ENCODE data around the gene RASA3. TPM values are rescaled to one million over a fixed set of nuclear protein-coding genes. Genes with fewer than 3 reads are reported as not detected.

RASA3 gene
- total and polyA plus RNA-seq, 2 of the 8 experiments (the other 6 are each of a cell fraction or from before 2014, with no cell fraction given) = 7.5 to 21.9 TPM

- Histone ChIP-seq H3K79me2 (ENCODE audit: control insufficient read depth in 1 of 2, insufficient read depth in 2 of 2, low read length in 2 of 2) (no peaks in the 10 kb centered on the region), H2AFZ (ENCODE audit: low read length) (no peak overlapping the region), H3K4ac (replicated peaks; ENCODE audit: insufficient read length, low read depth, low read length) (no peak overlapping the region), H3K18ac (ENCODE audit: extremely low read depth, low read length) (no peak overlapping the region), H4K91ac (replicated peaks; ENCODE audit: insufficient read length, low read length) (no peak overlapping the region), H3K4me3 (ENCODE audit: extremely low read depth in 1 of 4, insufficient read depth in 2 of 4, low read depth in 3 of 4, low read length in 4 of 4) (no peak overlapping the region), H3K4me1 (replicated peaks in 1 of 4; ENCODE audit: control insufficient read depth in 3 of 4, insufficient read depth in 4 of 4, low read length in 3 of 4) (peaks cover 0 to 3% (median 1%) of the 10 kb centered on the region in 4 experiments; a peak in 2 of 7 replicates), H3K23me2 (ENCODE audit: low read depth, low read length) (peaks cover 9% of the 10 kb centered on the region), H4K20me1 (replicated peaks in 1 of 2; ENCODE audit: control insufficient read depth in 1 of 2, insufficient read depth in 2 of 2, low read length in 2 of 2) (peaks cover 0 to 10% of the 10 kb centered on the region in 2 experiments), H4K5ac (ENCODE audit: insufficient read length, low read depth, low read length) (no peak overlapping the region), H2BK20ac (ENCODE audit: low read length) (no peak overlapping the region), H3K56ac (replicated peaks; ENCODE audit: insufficient read length, low read depth, low read length) (no peak overlapping the region), H2AK5ac (ENCODE audit: low read depth, low read length) (peak overlapping the region; percentile 7; the same call in 1 of the 2 replicates), H3K23ac (ENCODE audit: insufficient read length) (no peak overlapping the region), H2BK15ac (ENCODE audit: low read length) (no peak overlapping the region), H2BK120ac (replicated peaks; ENCODE audit: low read depth, low read length) (no peak overlapping the region), H3K27me3 (replicated peaks in 1 of 4; ENCODE audit: control insufficient read depth in 3 of 4, extremely low read depth in 1 of 4, insufficient read depth in 3 of 4, low read length in 3 of 4) (no peaks in the 10 kb centered on the region), H3K9ac (replicated peaks in 1 of 4; ENCODE audit: extremely low read depth in 1 of 4, low read depth in 3 of 4, low read length in 3 of 4) (no peak overlapping the region), H3K9me3 (ENCODE audit: insufficient read depth in 2 of 2, low read depth in 1 of 2, low read length in 1 of 2) (no peaks in the 10 kb centered on the region), H3K27ac (ENCODE audit: low read depth, low read length) (no peak overlapping the region), H3K79me1 (ENCODE audit: low read depth, low read length) (no peaks in the 10 kb centered on the region), H3K4me2 (ENCODE audit: insufficient read depth in 1 of 2, low read depth in 2 of 2, low read length in 2 of 2) (no peak overlapping the region), H4K8ac (ENCODE audit: extremely low read depth, insufficient read depth, low read length) (no peak overlapping the region; the same call in 1 of the 2 replicates), H3K36me3 (ENCODE audit: control insufficient read depth in 2 of 4, insufficient read depth in 4 of 4, low read length in 3 of 4) (no peaks in the 10 kb centered on the region; a peak in 1 of 8 replicates), H3K14ac (ENCODE audit: insufficient read length) (no peak overlapping the region), H2BK12ac (ENCODE audit: low read depth, low read length) (no peak overlapping the region), H2BK5ac (ENCODE audit: low read depth, low read length) (peak overlapping the region; percentile 82)
- WGBS, 2 experiments (ENCODE audit: extremely low coverage in 1 of 2, insufficient coverage in 1 of 2, insufficient read length in 1 of 2, insufficient replicate concordance in 2 of 2, low coverage in 1 of 2, low lambda C conversion rate in 2 of 2, missing lambda C conversion rate in 1 of 2) = 87% methylated on average over 28 of the region's 28 CpGs; no CpG with 5 or more reads in 1 of the 2 experiments
- FAIRE-seq = no peak
- DNase-seq (ENCODE audit: low read depth in 1 of 2, low spot score in 2 of 2) = peak in 1 of 2 experiments; percentile 46
- ChIA-PET POLR2A (ENCODE audit: partially characterized antibody) (interaction anchor here (0.5 to 0.9 kb wide), 2 partner anchors 8 to 32 kb away, joined by 3 to 4 read pairs; no protein-coding TSS in a partner anchor), CTCF (ENCODE audit: partially characterized antibody) (interaction anchor here (0.7 to 1.6 kb wide), 4 partner anchors 10 to 83 kb away, joined by 3 to 4 read pairs (median 4); no protein-coding TSS in a partner anchor)
- no peak for TF ChIP-seq CTBP2 (IDR thresholded peaks at IDR 0.05; ENCODE audit: borderline replicate concordance, insufficient read depth, insufficient read length, low read length)
- no peak for TF ChIP-seq CBX5 (IDR thresholded peaks at IDR 0.05; ENCODE audit: low read depth, low read length)
- TF ChIP-seq SP2 (IDR thresholded peaks at IDR 0.05; ENCODE audit: low read length) = no peak
- no peak for TF ChIP-seq POLR2AphosphoS5 (IDR thresholded peaks at IDR 0.05; ENCODE audit: low read depth, low read length)
- no peak for TF ChIP-seq CBX8 (IDR thresholded peaks at IDR 0.05; ENCODE audit: borderline replicate concordance, low read depth, low read length)
- TF ChIP-seq EP300 (IDR thresholded peaks at IDR 0.05; ENCODE audit: borderline replicate concordance in 1 of 2, low read depth in 2 of 2, low read length in 2 of 2) = no peak
- TF ChIP-seq BRCA1 (IDR thresholded peaks at IDR 0.05; ENCODE audit: low read depth, low read length) = no peak
- no peak for TF ChIP-seq POLR2A (IDR thresholded peaks at IDR 0.05; ENCODE audit: control extremely low read depth in 1 of 2, low read depth in 2 of 2, low read length in 2 of 2)
- no peak for TF ChIP-seq SIN3A (conservative IDR thresholded peaks at IDR 0.05 in 1 of 2, IDR thresholded peaks at IDR 0.05 in 1 of 2; ENCODE audit: low read depth in 1 of 2, low read length in 2 of 2)
- TF ChIP-seq TBP (IDR thresholded peaks at IDR 0.05; ENCODE audit: low read depth, low read length) = no peak
- no peak for TF ChIP-seq SIRT6 (IDR thresholded peaks at IDR 0.05; ENCODE audit: low read length)
- TF ChIP-seq JUND (IDR thresholded peaks at IDR 0.05; ENCODE audit: low read length) = no peak
Observed at GRCh38 chr13:114142640-114143490, 10.4 kb upstream of the RASA3 start.
